BLaER1 treated with 17β-estradiol and CSF1 and Interleukin-3, amounts not matched to agents 10 nM and 100 nM (cell line): ENCODE measurements around the gene BDKRB2.

Source experiments
- H3K27ac ChIP-seq, 11 experiments: shearing (Covaris generic); formaldehyde crosslinking; 2 replicates each; pipeline ENCODE4 v1.8.1; 2022
- H3K27me3 ChIP-seq, 11 experiments: shearing (Covaris generic); formaldehyde crosslinking; 2 replicates each; pipeline ENCODE4 v1.8.1; 2022
- H3K36me3 ChIP-seq, 11 experiments: shearing (Covaris generic); formaldehyde crosslinking; 2 replicates each; pipeline ENCODE4 v1.8.1; 2022
- H3K4me1 ChIP-seq, 10 experiments: shearing (Covaris generic); formaldehyde crosslinking; 2 replicates each; pipeline ENCODE4 v1.8.1; 2022
- H3K4me2 ChIP-seq, 11 experiments: shearing (Covaris generic); formaldehyde crosslinking; 2 replicates each; pipeline ENCODE4 v1.8.1; 2022
- H3K4me3 ChIP-seq, 10 experiments: shearing (Covaris generic); formaldehyde crosslinking; 2 replicates each; pipeline ENCODE4 v1.8.1; 2022
- H3K9ac ChIP-seq, 11 experiments: shearing (Covaris generic); formaldehyde crosslinking; 2 replicates each; pipeline ENCODE4 v1.8.1; 2022
- H3K9me3 ChIP-seq, 11 experiments: shearing (Covaris generic); formaldehyde crosslinking; replicated peaks in 1 of 11; 2 replicates each; pipeline ENCODE4 v1.8.1; 2022
- H4K20me1 ChIP-seq, 11 experiments: shearing (Covaris generic); formaldehyde crosslinking; 2 replicates each; pipeline ENCODE4 v1.8.1; 2022
- Cebpa-rat ChIP-seq, 11 experiments: shearing (Covaris generic); IDR thresholded peaks; 2 replicates each; pipeline ENCODE4 v1.8.1; 2022

The BDKRB2 gene

GRCh38 chr14:96284430-96284829 lies 79.8 kb downstream of the BDKRB2 start:
- peaks cover 39 to 71% (median 47%) of the 10 kb centered on the region in 11 experiments for H3K36me3 ChIP-seq
- H3K27ac ChIP-seq = no peak overlapping the region
- no peak for TF ChIP-seq Cebpa-rat (IDR thresholded peaks at IDR 0.05)
- no peaks in the 10 kb centered on the region for H3K27me3 ChIP-seq
- H4K20me1 ChIP-seq = no peaks in the 10 kb centered on the region
- no peak overlapping the region for H3K9ac ChIP-seq
- no peak overlapping the region for H3K4me2 ChIP-seq
- H3K4me1 ChIP-seq = no peaks in the 10 kb centered on the region
- no peaks in the 10 kb centered on the region for H3K9me3 ChIP-seq
- H3K4me3 ChIP-seq = no peak overlapping the region

GRCh38 chr14:96285667-96286066 lies 81.0 kb downstream of the BDKRB2 start:
- H3K4me2 ChIP-seq = no peak overlapping the region
- no peaks in the 10 kb centered on the region for H3K9me3 ChIP-seq
- no peak overlapping the region for H3K27ac ChIP-seq
- no peak overlapping the region for H3K4me3 ChIP-seq
- H3K4me1 ChIP-seq = no peaks in the 10 kb centered on the region
- H4K20me1 ChIP-seq = no peaks in the 10 kb centered on the region
- H3K27me3 ChIP-seq = no peaks in the 10 kb centered on the region
- TF ChIP-seq Cebpa-rat (IDR thresholded peaks at IDR 0.05) = no peak
- no peak overlapping the region for H3K9ac ChIP-seq
- peaks cover 51 to 83% (median 60%) of the 10 kb centered on the region in 11 experiments for H3K36me3 ChIP-seq

- Histone ChIP-seq H3K27ac (no peak overlapping the region), H3K4me2 (no peak overlapping the region)
Observed at GRCh38 chr14:96286251-96286650, 81.6 kb downstream of the BDKRB2 start.

GRCh38 chr14:96287856-96288255 lies 83.2 kb downstream of the BDKRB2 start:
- Histone ChIP-seq H3K36me3 (peaks cover 50 to 94% (median 63%) of the 10 kb centered on the region in 11 experiments), H4K20me1 (no peaks in the 10 kb centered on the region), H3K27ac (no peak overlapping the region), H3K4me2 (no peak overlapping the region), H3K9me3 (no peaks in the 10 kb centered on the region), H3K9ac (no peak overlapping the region), H3K4me3 (no peak overlapping the region), H3K27me3 (no peaks in the 10 kb centered on the region), H3K4me1 (no peaks in the 10 kb centered on the region)
- no peak for TF ChIP-seq Cebpa-rat (IDR thresholded peaks at IDR 0.05)

More at GRCh38 chr14:96286251-96286650, 81.6 kb downstream of the BDKRB2 start:
- TF ChIP-seq Cebpa-rat (IDR thresholded peaks at IDR 0.05) = no peak
- H4K20me1 ChIP-seq = no peaks in the 10 kb centered on the region
- H3K9me3 ChIP-seq = no peaks in the 10 kb centered on the region
- peaks cover 52 to 89% (median 64%) of the 10 kb centered on the region in 11 experiments for H3K36me3 ChIP-seq
- no peak overlapping the region for H3K9ac ChIP-seq
- H3K4me3 ChIP-seq = no peak overlapping the region
- H3K27me3 ChIP-seq = no peaks in the 10 kb centered on the region
- H3K4me1 ChIP-seq = no peaks in the 10 kb centered on the region
